ENCODE results near the gene PLXNA4.

- no peak for TF ChIP-seq POLR2A (IDR thresholded peaks at IDR 0.05)
- no peak for TF ChIP-seq CTCF (IDR thresholded peaks at IDR 0.05 in 4 of 5, conservative IDR thresholded peaks at IDR 0.05 in 1 of 5)
These were observed 458.6 kb downstream of the PLXNA4 start for GRCh38 chr7:132117636-132118035.
